SU-DHL-6 (cell line): Measurements from ENCODE around the gene HIBADH.

Experiments
- H2AFZ ChIP-seq: fragments of 200-600 bp; sonication (generic); 2 replicates; pipeline ENCODE4 v1.6.1; 2014; ENCODE audit warnings: low read depth, mild to moderate bottlenecking, moderate library complexity, mixed read lengths, antibody characterized with exemption, low read length; ENCODE audit not compliant: severe bottlenecking
- H3F3A ChIP-seq: fragments of 200-600 bp; shearing (Covaris generic); 2 replicates; pipeline ENCODE4 v1.6.0; 2016; ENCODE audit warnings: antibody characterized with exemption, mild to moderate bottlenecking; ENCODE audit not compliant: insufficient read depth
- H3K27ac ChIP-seq: fragments of 200-600 bp; sonication (generic); 2 replicates; pipeline ENCODE4 v1.5.1; 2016; ENCODE audit warnings: low read depth, mild to moderate bottlenecking, low read length, moderate library complexity, mixed read lengths
- H3K27me3 ChIP-seq: fragments of 200-600 bp; sonication (generic), shearing (Covaris generic); 2 replicates; pipeline ENCODE4 v1.6.0; 2014; ENCODE audit warnings: mild to moderate bottlenecking, low read length
- H3K36me3 ChIP-seq: fragments of 200-600 bp; sonication (generic); 2 replicates; pipeline ENCODE4 v1.6.1; 2014; ENCODE audit warnings: mild to moderate bottlenecking, low read length, mixed read lengths
- H3K4me2 ChIP-seq: fragments of 300-600, 200-600 bp; shearing (Covaris generic), sonication (generic); 2 replicates; pipeline ENCODE4 v1.6.0; 2014; ENCODE audit warnings: low read length, low read depth, mild to moderate bottlenecking; ENCODE audit not compliant: poor library complexity, severe bottlenecking
- H3K4me3 ChIP-seq: fragments of 200-600 bp; sonication (generic); 2 replicates; pipeline ENCODE4 v1.5.1; 2014; ENCODE audit warnings: antibody characterized with exemption, low read length, mild to moderate bottlenecking, mixed read lengths; ENCODE audit not compliant: insufficient read depth, poor library complexity, severe bottlenecking
- H3K79me2 ChIP-seq: fragments of 200-600 bp; sonication (generic); 2 replicates; pipeline ENCODE4 v1.6.1; 2014; ENCODE audit warnings: mild to moderate bottlenecking, low read length, moderate library complexity; ENCODE audit not compliant: insufficient read depth
- H3K9ac ChIP-seq: fragments of 200-600 bp; sonication (generic); 2 replicates; pipeline ENCODE4 v1.7.0; 2014; ENCODE audit warnings: mild to moderate bottlenecking, low read length
- H3K9me2 ChIP-seq: fragments of 200-600 bp; sonication (generic); replicated peaks from 2 replicates; pipeline ENCODE4 v1.6.1; 2014; ENCODE audit warnings: low read length; ENCODE audit not compliant: insufficient read depth
- H3K9me3 ChIP-seq: fragments of 200-600 bp; sonication (generic); 2 replicates; pipeline ENCODE4 v1.6.1; 2014; ENCODE audit warnings: low read length, mixed read lengths; ENCODE audit not compliant: insufficient read depth
- H4K20me1 ChIP-seq: fragments of 200-600 bp; sonication (generic); 2 replicates; pipeline ENCODE4 v1.6.1; 2014; ENCODE audit warnings: low read depth, mild to moderate bottlenecking, antibody characterized with exemption, low read length, moderate library complexity, mixed read lengths
- EZH2phosphoT487 ChIP-seq: fragments of 200-600 bp; sonication (generic), shearing (Covaris generic); conservative IDR thresholded peaks from 2 replicates; pipeline ENCODE4 v1.6.1; 2018; ENCODE audit warnings: mild to moderate bottlenecking, antibody characterized with exemption, low read length, moderate library complexity, mixed read lengths
- TF ChIP-seq, protein P1 (sequence below): fragments of 200-600 bp; sonication (generic); IDR thresholded peaks from one replicate; pipeline ENCODE4 v1.5.1; 2017; ENCODE audit warnings: antibody characterized with exemption, mild to moderate bottlenecking, low read length, moderate library complexity; ENCODE audit not compliant: insufficient read depth, poor library complexity, severe bottlenecking

Gene HIBADH

DNA sequence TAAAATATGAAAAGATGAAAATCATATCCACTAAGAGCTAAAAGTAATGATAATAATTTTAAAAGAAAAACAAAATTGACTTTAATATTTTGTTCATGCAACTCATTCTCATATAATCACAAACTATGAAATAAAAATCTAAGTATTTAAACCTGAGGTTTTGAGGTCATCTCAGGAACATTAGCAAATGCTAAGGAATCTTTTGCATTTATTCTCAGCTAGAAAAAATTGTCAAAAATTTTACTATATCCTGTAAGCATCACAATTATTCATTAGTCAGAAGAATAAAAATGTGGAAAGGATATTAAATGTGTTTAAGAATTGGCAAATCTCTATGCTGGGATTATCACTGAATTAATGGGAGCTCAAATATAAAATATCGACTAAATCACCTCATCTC lies 40.5 kb upstream of the HIBADH start:
- Histone ChIP-seq H3K9me2 (no peaks in the 10 kb centered on the region), H2AFZ (no peak overlapping the region), H3K79me2 (no peaks in the 10 kb centered on the region), H3K27me3 (no peaks in the 10 kb centered on the region), H3K4me3 (no peak overlapping the region), H4K20me1 (no peaks in the 10 kb centered on the region), H3K9ac (no peak overlapping the region), H3K9me3 (no peaks in the 10 kb centered on the region), H3K36me3 (no peaks in the 10 kb centered on the region), H3K4me2 (no peak overlapping the region), H3F3A (no peaks in the 10 kb centered on the region), H3K27ac (no peak overlapping the region)
- TF ChIP-seq, protein P1, sequence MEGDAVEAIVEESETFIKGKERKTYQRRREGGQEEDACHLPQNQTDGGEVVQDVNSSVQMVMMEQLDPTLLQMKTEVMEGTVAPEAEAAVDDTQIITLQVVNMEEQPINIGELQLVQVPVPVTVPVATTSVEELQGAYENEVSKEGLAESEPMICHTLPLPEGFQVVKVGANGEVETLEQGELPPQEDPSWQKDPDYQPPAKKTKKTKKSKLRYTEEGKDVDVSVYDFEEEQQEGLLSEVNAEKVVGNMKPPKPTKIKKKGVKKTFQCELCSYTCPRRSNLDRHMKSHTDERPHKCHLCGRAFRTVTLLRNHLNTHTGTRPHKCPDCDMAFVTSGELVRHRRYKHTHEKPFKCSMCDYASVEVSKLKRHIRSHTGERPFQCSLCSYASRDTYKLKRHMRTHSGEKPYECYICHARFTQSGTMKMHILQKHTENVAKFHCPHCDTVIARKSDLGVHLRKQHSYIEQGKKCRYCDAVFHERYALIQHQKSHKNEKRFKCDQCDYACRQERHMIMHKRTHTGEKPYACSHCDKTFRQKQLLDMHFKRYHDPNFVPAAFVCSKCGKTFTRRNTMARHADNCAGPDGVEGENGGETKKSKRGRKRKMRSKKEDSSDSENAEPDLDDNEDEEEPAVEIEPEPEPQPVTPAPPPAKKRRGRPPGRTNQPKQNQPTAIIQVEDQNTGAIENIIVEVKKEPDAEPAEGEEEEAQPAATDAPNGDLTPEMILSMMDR = no peak
- TF ChIP-seq EZH2phosphoT487 = no peak

DNA sequence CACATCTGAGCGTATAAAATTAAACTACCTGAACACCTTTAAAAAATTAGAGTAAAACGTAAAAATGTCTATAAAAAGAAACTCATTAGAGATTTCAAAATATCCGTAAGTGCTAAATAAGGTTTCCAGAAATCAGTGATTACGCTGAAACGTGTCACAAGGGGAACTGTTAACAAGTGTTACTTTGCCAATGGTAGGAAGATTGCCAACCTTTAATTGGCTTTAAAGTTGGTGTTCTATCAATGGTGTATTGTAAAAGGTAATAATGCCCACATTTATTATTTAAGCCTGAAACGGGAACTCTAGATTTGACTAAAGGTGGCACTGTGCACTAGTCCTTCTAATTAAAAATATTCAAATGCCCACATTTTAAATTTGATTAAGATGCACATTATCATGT lies 37.8 kb upstream of the HIBADH start:
- TF ChIP-seq, protein P1 = no peak
- TF ChIP-seq EZH2phosphoT487 = no peak
- Histone ChIP-seq H4K20me1 (no peaks in the 10 kb centered on the region), H3K9ac (no peak overlapping the region), H3K4me2 (no peak overlapping the region), H3K27ac (no peak overlapping the region), H3K36me3 (no peaks in the 10 kb centered on the region), H3F3A (no peaks in the 10 kb centered on the region), H2AFZ (no peak overlapping the region), H3K9me3 (no peaks in the 10 kb centered on the region), H3K4me3 (no peak overlapping the region), H3K9me2 (no peaks in the 10 kb centered on the region), H3K27me3 (no peaks in the 10 kb centered on the region), H3K79me2 (no peaks in the 10 kb centered on the region)

DNA sequence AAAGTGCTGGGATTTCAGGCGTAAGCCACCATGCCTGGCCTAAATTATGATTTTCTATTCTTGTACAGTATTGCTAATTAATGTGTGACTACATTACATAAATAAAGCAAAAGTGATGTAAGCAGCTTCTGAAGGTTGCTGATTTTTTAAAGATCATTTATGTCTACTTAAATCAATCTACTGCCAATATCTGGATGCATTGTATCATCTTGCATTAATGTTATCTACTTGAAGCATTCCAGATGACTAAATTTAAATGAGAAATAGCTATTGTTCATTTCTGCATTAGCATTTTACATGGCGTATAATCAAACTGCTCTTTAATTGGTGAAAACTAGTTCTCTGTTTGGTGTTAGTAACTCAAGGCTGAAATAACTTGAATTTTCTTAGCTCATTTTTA lies 37.1 kb upstream of the HIBADH start:
- H3K4me3 ChIP-seq = no peak overlapping the region
- H3K36me3 ChIP-seq = no peaks in the 10 kb centered on the region
- no peaks in the 10 kb centered on the region for H3K27me3 ChIP-seq
- no peaks in the 10 kb centered on the region for H3K79me2 ChIP-seq
- H3K27ac ChIP-seq = no peak overlapping the region
- H3K9ac ChIP-seq = no peak overlapping the region
- H3F3A ChIP-seq = no peaks in the 10 kb centered on the region
- H2AFZ ChIP-seq = no peak overlapping the region
- H3K9me2 ChIP-seq = no peaks in the 10 kb centered on the region
- H3K9me3 ChIP-seq = no peaks in the 10 kb centered on the region
- H3K4me2 ChIP-seq = no peak overlapping the region
- TF ChIP-seq, protein P1 = no peak
- no peaks in the 10 kb centered on the region for H4K20me1 ChIP-seq
